ENCODE data around the gene WNT4. TPM values are rescaled to one million over a fixed set of nuclear protein-coding genes. Genes with fewer than 3 reads are reported as not detected.

WNT4 gene
- total and polyA plus RNA-seq, 2 of the 8 experiments (the other 6 are each of a cell fraction or from before 2014, with no cell fraction given), result 1.3 to 6.6 TPM

DNA sequence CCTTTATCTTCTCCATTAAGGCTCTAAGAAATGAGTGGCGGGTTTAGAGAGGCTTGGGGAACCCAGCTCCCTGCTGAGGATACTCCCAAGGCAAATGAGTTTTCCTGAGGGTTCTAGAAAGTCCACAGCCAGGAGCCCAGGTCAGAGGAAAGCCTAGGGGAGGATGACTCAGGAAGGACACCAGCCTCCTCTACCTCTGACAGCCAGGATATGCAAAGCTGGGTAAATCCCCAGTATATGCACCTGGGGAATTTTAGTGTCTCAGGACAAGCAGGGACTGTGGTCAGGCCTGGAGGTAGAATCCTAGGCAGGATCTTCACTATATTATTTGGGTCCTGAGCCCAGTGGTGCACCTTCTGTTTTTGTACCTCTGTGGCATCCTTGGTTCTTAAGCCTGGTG, 23.5 kb upstream of the WNT4 start:
- CTCF ChIA-PET (ENCODE audit: partially characterized antibody), result interaction anchor here (1.1 to 1.3 kb wide), 3 partner anchors 15 to 250 kb away, joined by 3 to 5 read pairs (median 3); no protein-coding TSS in a partner anchor
- 81% methylated on average over 1 of the region's 1 CpG; no CpG with 5 or more reads in 1 of the 2 experiments for WGBS, 2 experiments (ENCODE audit: extremely low coverage in 1 of 2, insufficient coverage in 1 of 2, insufficient read length in 1 of 2, insufficient replicate concordance in 2 of 2, low coverage in 1 of 2, low lambda C conversion rate in 2 of 2, missing lambda C conversion rate in 1 of 2)
- TF ChIP-seq ZNF274 (IDR thresholded peaks at IDR 0.05; ENCODE audit: borderline replicate concordance, extremely low read depth, low read length) (no peak), CHD2 (IDR thresholded peaks at IDR 0.05; ENCODE audit: low read length) (no peak), TAF7 (optimal IDR thresholded peaks at IDR 0.05; ENCODE audit: borderline replicate concordance, low read depth, low read length) (no peak), CHD1 (IDR thresholded peaks at IDR 0.05; ENCODE audit: low read depth, low read length) (no peak), NANOG (IDR thresholded peaks at IDR 0.05; ENCODE audit: insufficient read depth, low read depth, low read length, poor library complexity, severe bottlenecking) (no peak), SIX5 (IDR thresholded peaks at IDR 0.05; ENCODE audit: low read depth, low read length) (no peak), JUND (IDR thresholded peaks at IDR 0.05; ENCODE audit: low read length) (no peak), PHF8 (conservative IDR thresholded peaks at IDR 0.05; ENCODE audit: low read depth, low read length) (no peak), SAP30 (IDR thresholded peaks at IDR 0.05; ENCODE audit: insufficient read depth, insufficient replicate concordance, low read length) (no peak)
- TF ChIP-seq, protein P1, sequence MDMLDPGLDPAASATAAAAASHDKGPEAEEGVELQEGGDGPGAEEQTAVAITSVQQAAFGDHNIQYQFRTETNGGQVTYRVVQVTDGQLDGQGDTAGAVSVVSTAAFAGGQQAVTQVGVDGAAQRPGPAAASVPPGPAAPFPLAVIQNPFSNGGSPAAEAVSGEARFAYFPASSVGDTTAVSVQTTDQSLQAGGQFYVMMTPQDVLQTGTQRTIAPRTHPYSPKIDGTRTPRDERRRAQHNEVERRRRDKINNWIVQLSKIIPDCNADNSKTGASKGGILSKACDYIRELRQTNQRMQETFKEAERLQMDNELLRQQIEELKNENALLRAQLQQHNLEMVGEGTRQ (IDR thresholded peaks at IDR 0.05; ENCODE audit: low read length), result no peak
- TF ChIP-seq, protein P2, sequence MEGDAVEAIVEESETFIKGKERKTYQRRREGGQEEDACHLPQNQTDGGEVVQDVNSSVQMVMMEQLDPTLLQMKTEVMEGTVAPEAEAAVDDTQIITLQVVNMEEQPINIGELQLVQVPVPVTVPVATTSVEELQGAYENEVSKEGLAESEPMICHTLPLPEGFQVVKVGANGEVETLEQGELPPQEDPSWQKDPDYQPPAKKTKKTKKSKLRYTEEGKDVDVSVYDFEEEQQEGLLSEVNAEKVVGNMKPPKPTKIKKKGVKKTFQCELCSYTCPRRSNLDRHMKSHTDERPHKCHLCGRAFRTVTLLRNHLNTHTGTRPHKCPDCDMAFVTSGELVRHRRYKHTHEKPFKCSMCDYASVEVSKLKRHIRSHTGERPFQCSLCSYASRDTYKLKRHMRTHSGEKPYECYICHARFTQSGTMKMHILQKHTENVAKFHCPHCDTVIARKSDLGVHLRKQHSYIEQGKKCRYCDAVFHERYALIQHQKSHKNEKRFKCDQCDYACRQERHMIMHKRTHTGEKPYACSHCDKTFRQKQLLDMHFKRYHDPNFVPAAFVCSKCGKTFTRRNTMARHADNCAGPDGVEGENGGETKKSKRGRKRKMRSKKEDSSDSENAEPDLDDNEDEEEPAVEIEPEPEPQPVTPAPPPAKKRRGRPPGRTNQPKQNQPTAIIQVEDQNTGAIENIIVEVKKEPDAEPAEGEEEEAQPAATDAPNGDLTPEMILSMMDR (IDR thresholded peaks at IDR 0.05; ENCODE audit: control extremely low read depth in 1 of 3, insufficient read depth in 1 of 3, low read depth in 1 of 3, low read length in 3 of 3), result no peak

More for the DNA sequence above, 23.5 kb upstream of the WNT4 start:
- H3K14ac ChIP-seq (ENCODE audit: insufficient read length), result no peak overlapping the region
- H3K4me2 ChIP-seq (ENCODE audit: insufficient read depth in 1 of 2, low read depth in 2 of 2, low read length in 2 of 2), result no peak overlapping the region
- no peak overlapping the region for H2BK12ac ChIP-seq (ENCODE audit: low read depth, low read length)
- no peak overlapping the region for H3K4ac ChIP-seq (replicated peaks; ENCODE audit: insufficient read length, low read depth, low read length)
- no peak overlapping the region for H2BK20ac ChIP-seq (ENCODE audit: low read length)
- FAIRE-seq (no peak), DNase-seq (ENCODE audit: low read depth in 1 of 2, low spot score in 2 of 2) (no peak)
- no peaks in the 10 kb centered on the region for H3K23me2 ChIP-seq (ENCODE audit: low read depth, low read length)
- no peak overlapping the region for H3K23ac ChIP-seq (ENCODE audit: insufficient read length)
- no peak overlapping the region for H2AK5ac ChIP-seq (ENCODE audit: low read depth, low read length)
- no peak overlapping the region for H4K8ac ChIP-seq (ENCODE audit: extremely low read depth, insufficient read depth, low read length)
- no peak overlapping the region for H3K18ac ChIP-seq (ENCODE audit: extremely low read depth, low read length)
- no peaks in the 10 kb centered on the region; a peak in 1 of 7 replicates for H3K27me3 ChIP-seq (replicated peaks in 1 of 4; ENCODE audit: control insufficient read depth in 3 of 4, extremely low read depth in 1 of 4, insufficient read depth in 3 of 4, low read length in 3 of 4)
- H2BK15ac ChIP-seq (ENCODE audit: low read length), result no peak overlapping the region
- no peaks in the 10 kb centered on the region for H3K36me3 ChIP-seq (ENCODE audit: control insufficient read depth in 2 of 4, insufficient read depth in 4 of 4, low read length in 3 of 4)
- no peaks in the 10 kb centered on the region for H4K20me1 ChIP-seq (replicated peaks in 1 of 2; ENCODE audit: control insufficient read depth in 1 of 2, insufficient read depth in 2 of 2, low read length in 2 of 2)
- H2BK5ac ChIP-seq (ENCODE audit: low read depth, low read length), result no peak overlapping the region
- no peaks in the 10 kb centered on the region for H3K79me2 ChIP-seq (ENCODE audit: control insufficient read depth in 1 of 2, insufficient read depth in 2 of 2, low read length in 2 of 2)
- H2AFZ ChIP-seq (ENCODE audit: low read length), result no peak overlapping the region
- H3K79me1 ChIP-seq (ENCODE audit: low read depth, low read length), result no peaks in the 10 kb centered on the region
- H3K9ac ChIP-seq (replicated peaks in 1 of 4; ENCODE audit: extremely low read depth in 1 of 4, low read depth in 3 of 4, low read length in 3 of 4), result no peak overlapping the region
- no peak overlapping the region for H3K27ac ChIP-seq (ENCODE audit: low read depth, low read length)
- H3K56ac ChIP-seq (replicated peaks; ENCODE audit: insufficient read length, low read depth, low read length), result no peak overlapping the region
- no peak overlapping the region for H2BK120ac ChIP-seq (replicated peaks; ENCODE audit: low read depth, low read length)
- no peak overlapping the region for H3K4me3 ChIP-seq (ENCODE audit: extremely low read depth in 1 of 4, insufficient read depth in 2 of 4, low read depth in 3 of 4, low read length in 4 of 4)
- H3K9me3 ChIP-seq (ENCODE audit: insufficient read depth in 2 of 2, low read depth in 1 of 2, low read length in 1 of 2), result no peaks in the 10 kb centered on the region
- POLR2A ChIA-PET (ENCODE audit: partially characterized antibody), result no interaction called here
- no peak overlapping the region for H4K91ac ChIP-seq (replicated peaks; ENCODE audit: insufficient read length, low read length)
- H4K5ac ChIP-seq (ENCODE audit: insufficient read length, low read depth, low read length), result no peak overlapping the region
- no peaks in the 10 kb centered on the region for H3K4me1 ChIP-seq (replicated peaks in 1 of 4; ENCODE audit: control insufficient read depth in 3 of 4, insufficient read depth in 4 of 4, low read length in 3 of 4)
